ENCODE measurements around the gene SLITRK2.

The SLITRK2 gene, protein sequence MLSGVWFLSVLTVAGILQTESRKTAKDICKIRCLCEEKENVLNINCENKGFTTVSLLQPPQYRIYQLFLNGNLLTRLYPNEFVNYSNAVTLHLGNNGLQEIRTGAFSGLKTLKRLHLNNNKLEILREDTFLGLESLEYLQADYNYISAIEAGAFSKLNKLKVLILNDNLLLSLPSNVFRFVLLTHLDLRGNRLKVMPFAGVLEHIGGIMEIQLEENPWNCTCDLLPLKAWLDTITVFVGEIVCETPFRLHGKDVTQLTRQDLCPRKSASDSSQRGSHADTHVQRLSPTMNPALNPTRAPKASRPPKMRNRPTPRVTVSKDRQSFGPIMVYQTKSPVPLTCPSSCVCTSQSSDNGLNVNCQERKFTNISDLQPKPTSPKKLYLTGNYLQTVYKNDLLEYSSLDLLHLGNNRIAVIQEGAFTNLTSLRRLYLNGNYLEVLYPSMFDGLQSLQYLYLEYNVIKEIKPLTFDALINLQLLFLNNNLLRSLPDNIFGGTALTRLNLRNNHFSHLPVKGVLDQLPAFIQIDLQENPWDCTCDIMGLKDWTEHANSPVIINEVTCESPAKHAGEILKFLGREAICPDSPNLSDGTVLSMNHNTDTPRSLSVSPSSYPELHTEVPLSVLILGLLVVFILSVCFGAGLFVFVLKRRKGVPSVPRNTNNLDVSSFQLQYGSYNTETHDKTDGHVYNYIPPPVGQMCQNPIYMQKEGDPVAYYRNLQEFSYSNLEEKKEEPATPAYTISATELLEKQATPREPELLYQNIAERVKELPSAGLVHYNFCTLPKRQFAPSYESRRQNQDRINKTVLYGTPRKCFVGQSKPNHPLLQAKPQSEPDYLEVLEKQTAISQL

DNA sequence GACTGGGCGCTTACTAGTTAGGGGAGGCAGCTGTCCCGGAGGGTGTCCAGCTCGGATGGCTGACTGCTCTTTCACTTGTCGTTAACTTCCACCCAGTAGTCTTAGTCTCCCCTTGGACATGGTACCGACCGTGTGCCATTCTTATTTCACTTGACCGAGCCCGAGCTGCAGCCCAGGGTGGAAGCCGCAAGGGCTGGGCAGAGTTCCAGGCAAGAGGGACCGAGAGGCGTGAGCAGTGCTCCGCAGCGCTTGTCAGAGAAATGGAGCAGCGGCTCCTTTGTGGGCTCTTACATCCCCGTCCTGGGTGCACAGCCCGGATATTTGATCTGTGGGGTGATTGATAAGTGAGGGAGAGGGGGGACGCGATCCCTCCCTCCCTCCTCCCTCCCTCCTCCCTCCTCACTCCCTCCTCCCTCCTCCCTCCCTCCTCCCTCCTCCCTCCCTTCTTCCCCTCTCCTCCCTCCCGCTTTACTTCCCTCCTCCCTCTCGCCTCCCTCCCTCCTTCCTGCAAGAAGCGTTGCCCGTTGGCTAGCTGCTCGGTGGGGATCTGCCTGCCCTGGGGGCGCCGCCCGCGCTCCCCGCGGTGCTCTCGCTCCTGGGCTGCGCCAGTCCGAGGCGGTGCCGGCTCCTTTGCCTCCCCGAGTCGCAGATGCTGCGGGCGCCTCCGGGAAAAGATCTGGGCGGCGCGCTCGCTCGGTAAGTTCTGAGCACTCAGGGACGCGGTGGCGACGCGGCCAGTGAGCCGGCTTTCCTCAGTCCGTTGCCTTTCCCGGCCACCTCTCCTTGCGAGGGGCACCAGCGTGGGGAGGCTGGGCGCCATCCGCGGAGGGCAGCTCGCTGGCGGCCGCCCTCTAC lies at the start of gene SLITRK2:
Gene SLITRK2 (plus strand): TSS at position 499 of the 855 bp plus-strand sequence. CDS start 4,597 bp downstream, outside the sequence.
- no peak for DNase-seq (ENCODE audit: low read depth in 3 of 3)

GRCh38 chrX:145773006-145773405 lies 44.6 kb upstream of the SLITRK2 start:
- DNase-seq (ENCODE audit: low read depth in 3 of 3), result no peak

DNA sequence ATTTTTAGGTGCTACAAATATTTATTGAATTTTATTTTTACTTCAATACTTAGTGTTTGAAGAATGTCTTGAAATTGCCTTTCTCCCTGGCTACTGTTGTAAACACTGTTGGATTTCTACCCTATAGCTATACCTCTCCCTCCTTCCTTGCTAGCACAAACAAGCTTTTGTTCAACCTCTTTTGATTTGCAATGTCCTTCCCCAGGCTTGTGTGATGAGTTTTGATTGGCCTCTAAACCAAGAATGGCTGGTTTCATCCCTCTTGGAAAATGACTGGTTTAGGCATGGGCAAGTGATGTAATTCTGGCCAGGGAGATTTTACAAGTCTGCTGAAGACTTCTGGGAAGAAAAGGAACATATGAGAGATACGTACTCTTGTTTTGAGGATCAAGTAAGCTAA lies 25.3 kb upstream of the SLITRK2 start:
- no peak for DNase-seq (ENCODE audit: low read depth in 3 of 3)

DNA sequence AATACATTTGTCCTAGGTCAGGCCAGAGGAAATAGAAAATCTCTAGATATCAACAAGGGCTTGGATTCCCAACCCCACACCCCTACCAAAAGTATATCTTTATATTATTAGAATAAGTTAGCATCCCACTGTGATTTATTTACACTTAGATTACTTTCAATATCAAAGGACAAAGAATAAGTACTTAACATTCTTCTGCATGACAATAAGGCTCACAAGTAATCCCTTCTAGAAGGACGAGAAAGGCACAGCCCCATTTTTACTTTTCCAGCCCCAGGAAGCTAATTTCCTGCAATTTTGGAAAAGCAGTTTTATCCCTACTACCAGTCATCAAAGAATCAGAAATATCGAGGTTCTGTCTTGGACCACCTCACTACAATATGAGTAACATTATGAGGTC lies 14.1 kb upstream of the SLITRK2 start:
- no peak for DNase-seq (ENCODE audit: low read depth in 3 of 3)

GRCh38 chrX:145813081-145813480 lies 4.5 kb upstream of the SLITRK2 start:
- no peak for DNase-seq (ENCODE audit: low read depth in 3 of 3)

GRCh38 chrX:145816601-145817315 lies 871 bp upstream of the SLITRK2 start:
- DNase-seq (ENCODE audit: low read depth in 3 of 3), result no peak

DNA sequence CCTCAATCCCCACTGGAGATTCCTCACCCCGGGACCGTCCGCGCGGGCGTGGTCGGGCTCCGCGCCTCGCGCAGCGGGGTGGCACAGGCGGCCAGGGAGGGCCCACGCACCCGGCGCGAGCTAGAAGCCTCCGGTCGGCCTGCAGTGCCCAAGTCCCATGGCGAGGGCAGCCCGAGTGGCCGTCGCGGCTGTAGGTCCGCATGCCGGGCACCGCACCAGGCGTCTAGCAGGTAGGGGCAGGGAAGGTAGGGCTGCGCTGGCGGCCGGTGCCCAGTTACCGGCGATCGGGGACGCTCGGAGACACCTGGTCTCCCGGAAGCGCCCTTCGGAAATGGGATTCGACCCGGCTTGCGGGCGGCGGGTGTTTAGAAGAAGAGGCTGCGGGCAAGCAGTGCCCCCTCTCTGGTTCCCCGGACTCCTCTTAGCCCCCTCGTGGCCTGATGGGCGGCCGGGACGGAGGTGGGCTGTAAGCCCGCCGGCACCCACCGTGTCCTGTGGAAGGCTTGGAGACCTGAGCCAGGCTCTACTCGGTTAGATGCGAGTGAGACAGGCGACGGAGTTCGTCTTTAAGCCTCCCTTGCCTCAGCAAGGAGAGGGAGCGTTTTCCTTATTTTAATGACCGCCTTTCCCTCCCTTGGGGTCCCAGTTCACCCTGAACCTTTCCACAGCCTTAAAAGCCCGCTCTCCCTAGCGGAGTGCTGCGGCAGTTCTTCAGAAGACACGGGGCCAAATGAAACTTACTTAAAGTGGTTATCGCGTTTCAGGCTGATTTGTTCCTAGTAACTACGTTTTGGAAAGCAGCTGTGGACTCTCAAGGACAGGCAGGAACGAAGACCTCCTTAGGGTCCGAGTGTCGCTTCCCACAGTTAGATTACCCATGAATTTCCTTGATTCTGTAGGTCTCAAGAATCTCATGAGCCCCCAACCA lies 821 bp downstream of the SLITRK2 start:
- no peak for DNase-seq (ENCODE audit: low read depth in 3 of 3)

DNA sequence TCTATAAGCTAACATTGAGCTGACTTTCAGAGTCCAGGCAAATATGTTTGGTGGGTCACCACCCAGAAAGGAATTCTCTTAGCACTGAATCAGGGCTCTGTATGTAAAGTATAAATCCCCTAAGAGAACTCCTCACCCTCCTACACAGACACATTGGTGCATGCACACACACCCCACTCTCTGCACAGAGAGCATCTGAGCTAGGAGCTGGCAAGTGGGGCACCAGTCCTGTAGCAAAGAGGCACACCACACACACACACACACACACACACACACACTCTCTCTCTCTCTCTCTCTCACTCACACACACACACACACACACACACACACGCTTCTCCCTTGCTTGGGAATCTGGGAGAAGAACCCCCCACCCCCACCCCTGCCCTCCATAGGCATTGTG lies 3.2 kb downstream of the SLITRK2 start:
- no peak for DNase-seq (ENCODE audit: low read depth in 3 of 3)

GRCh38 chrX:145821291-145821897 lies 3.8 kb downstream of the SLITRK2 start:
- DNase-seq (ENCODE audit: low read depth in 3 of 3), result no peak

- no peak for DNase-seq (ENCODE audit: low read depth in 3 of 3)
These were observed 4.4 kb downstream of the SLITRK2 start for GRCh38 chrX:145821898-145822571.

GRCh38 chrX:145823132-145823531 lies 5.5 kb downstream of the SLITRK2 start:
- no peak for DNase-seq (ENCODE audit: low read depth in 3 of 3)

DNA sequence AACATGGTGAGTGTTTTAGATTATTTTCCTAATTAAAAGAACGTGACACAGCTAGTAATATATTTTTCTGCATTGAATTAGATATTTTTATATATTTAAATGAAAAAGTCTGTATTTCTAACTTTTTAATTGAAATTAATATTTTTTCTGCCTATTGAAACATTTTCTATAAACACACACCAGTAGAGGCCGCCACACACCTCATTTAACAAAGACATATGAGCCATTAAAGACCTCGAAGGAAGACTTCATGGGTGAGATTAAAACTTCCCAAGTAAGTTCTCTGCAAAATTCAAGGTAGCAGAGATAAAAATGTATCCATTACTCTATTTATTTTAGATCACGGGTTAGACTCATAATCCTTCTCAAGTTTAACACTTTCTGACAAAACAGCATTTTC lies 8.3 kb downstream of the SLITRK2 start:
- no peak for DNase-seq (ENCODE audit: low read depth in 3 of 3)

DNA sequence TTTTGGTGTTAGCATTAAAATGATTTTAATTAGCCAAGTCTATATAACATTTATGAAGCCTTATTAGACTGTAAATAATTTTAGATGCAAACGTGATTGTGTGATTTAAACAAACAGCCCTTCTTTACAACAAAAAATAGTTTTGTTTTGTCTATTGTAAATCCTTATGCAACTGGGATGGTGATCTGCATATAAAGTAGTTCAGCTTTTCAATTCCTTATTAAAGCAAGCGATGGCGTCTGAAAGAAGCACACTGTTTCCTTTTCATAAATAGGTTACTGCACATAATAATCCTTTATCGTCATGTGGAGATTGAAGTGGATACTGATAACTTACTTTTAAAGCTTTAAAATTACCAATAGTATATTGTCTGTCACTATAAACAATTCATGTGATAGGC lies 8.8 kb downstream of the SLITRK2 start:
- no peak for DNase-seq (ENCODE audit: low read depth in 3 of 3)

GRCh38 chrX:145832796-145833195 lies 15.2 kb downstream of the SLITRK2 start:
- DNase-seq (ENCODE audit: low read depth in 3 of 3), result no peak

GRCh38 chrX:145840531-145840930 lies 22.9 kb downstream of the SLITRK2 start:
- DNase-seq (ENCODE audit: low read depth in 3 of 3), result no peak

- DNase-seq (ENCODE audit: low read depth in 3 of 3), result no peak
These were observed 25.7 kb downstream of the SLITRK2 start for GRCh38 chrX:145843146-145843904.

- no peak for DNase-seq (ENCODE audit: low read depth in 3 of 3)
These were observed 27.3 kb downstream of the SLITRK2 start for GRCh38 chrX:145844886-145845285.

DNA sequence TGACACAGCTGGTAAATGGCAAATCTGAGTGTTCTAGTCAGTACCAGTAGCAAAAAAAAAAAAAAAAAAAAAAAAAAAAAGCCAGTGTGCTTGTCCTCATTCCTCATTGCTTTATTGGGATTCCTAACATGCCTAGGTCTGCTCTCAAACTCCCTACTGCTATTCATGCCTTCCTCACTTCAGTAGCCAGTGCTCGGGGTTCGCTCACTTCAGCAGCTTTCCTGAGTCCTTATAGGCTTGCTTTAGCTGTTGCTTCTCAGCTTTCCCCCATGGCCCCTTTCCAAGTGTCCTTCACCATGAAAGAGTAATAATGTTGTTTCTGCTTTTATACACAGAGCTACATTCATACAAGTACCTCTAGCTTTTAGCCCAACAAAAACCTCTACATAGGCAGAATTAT lies 30.8 kb downstream of the SLITRK2 start:
- DNase-seq (ENCODE audit: low read depth in 3 of 3), result no peak

All from stimulated activated CD4-positive, alpha-beta T cell treated with anti-CD3 and anti-CD28 coated beads, TNF-alpha, amount 100 ng/mL, for 48 hours (primary cell).